IPS DF 6.9 (cell line): ENCODE data around the gene GJB2.
A peak's percentile ranks its signal among the peaks of the same experiment; 100 is the strongest.
"Not testable (repeated sequence)": the region's sequence is repeated elsewhere in the genome, so short reads cannot be mapped to it uniquely, and the experiment has no call there.

ENCODE experiments used
- DNase-seq: peaks from one replicate; pipeline ENCODE4 v3.0.0-alpha.2; 2013; ENCODE audit warnings: low read depth, low spot score
- H3K27ac ChIP-seq: one replicate; pipeline ENCODE4 v1.5.1; 2013; ENCODE audit warnings: low read length, control low read depth
- H3K27me3 ChIP-seq: 2 replicates; pipeline ENCODE4 v1.6.1; 2013; ENCODE audit warnings: mild to moderate bottlenecking, low read length; ENCODE audit not compliant: control insufficient read depth, insufficient read depth
- H3K36me3 ChIP-seq: 2 replicates; pipeline ENCODE4 v1.6.1; 2013; ENCODE audit warnings: low read length; ENCODE audit not compliant: control insufficient read depth, insufficient read depth
- H3K4me1 ChIP-seq: 2 replicates; pipeline ENCODE4 v1.6.1; 2013; ENCODE audit warnings: low read length; ENCODE audit not compliant: control insufficient read depth, insufficient read depth
- H3K4me3 ChIP-seq: 2 replicates; pipeline ENCODE4 v1.5.1; 2013; ENCODE audit warnings: mild to moderate bottlenecking, low read length
- H3K9me3 ChIP-seq: 2 replicates; pipeline ENCODE4 v1.6.1; 2013; ENCODE audit warnings: low read length, inconsistent platforms; ENCODE audit not compliant: control insufficient read depth, insufficient read depth
- WGBS: extraction: QIAGEN DNeasy Blood & Tissue Kit; methylation state at CpG from one replicate; pipeline ENCODE4 v1.1.7; 2013; ENCODE audit warnings: mixed read lengths, missing lambda C conversion rate; ENCODE audit not compliant: insufficient read length, insufficient coverage; 5-methylcytosine and 5-hydroxymethylcytosine counted together

GJB2 gene

DNA sequence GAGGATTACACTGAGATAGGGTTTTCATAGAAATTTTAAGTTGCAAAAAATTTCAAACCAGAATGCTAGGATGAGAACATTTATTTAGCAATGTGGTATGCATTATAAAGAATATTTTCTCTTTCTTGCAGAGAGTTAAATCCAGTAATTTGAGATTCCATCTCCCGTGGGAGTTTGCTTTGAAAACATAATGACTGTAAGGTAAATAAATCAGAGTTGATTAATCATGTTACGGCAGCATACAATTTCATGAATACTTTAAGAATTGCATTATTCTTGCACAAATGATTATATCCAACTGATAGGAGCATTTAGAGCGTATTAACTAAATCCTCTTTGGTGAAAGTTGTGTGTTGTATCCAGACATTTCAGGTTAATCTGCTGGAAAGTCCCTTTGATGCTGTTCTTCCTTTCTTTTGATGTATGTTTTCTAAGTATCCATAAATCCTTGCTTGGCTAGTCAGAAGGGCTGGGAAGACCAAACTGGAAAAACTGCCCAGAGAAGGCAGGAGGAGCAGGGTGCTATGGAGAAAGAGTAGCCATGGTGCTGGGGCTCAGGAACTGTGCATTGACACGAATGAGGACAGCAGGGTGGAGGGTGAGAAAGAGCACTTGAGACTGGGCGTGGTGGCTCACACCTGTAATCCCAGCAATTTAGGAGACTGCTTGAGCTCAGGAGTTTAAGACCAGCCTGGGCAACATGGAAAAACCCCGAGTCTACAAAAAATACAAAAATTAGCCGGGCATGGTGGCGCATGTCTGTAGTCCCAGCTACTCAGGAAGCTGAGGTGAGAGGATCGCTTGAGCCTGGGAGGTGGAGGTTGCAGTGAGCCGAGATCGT, 27.1 kb downstream of the GJB2 start:
- no peaks in the 10 kb centered on the region for H3K36me3 ChIP-seq
- no peaks in the 10 kb centered on the region for H3K9me3 ChIP-seq
- H3K27me3 ChIP-seq: peaks cover 10% of the 10 kb centered on the region
- no peak overlapping the region for H3K4me3 ChIP-seq
- DNase-seq: no peak
- H3K4me1 ChIP-seq: no peaks in the 10 kb centered on the region; the same call in 1 of the 2 replicates
- no peak overlapping the region for H3K27ac ChIP-seq
- no CpG with 5 or more reads among the region's 11 CpGs for WGBS

DNA sequence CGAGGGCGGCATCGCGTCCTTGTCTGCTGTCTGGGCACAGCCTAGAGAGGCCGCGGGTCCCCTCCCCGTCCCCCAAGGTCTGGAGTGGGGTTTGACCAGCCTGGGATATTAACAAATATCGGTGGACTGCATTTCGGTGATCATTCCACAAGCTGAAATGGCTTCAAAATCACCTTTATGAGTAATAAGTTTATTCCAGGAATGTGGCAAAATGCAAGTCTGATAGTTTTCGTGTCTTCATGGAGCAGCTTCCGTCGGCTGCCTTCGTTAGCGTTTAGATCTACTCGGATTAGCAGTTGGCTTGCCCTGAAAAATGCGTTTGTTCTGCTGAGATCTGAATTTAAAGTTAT, 30.8 kb downstream of the GJB2 start:
- H3K36me3 ChIP-seq: no peaks in the 10 kb centered on the region
- no peaks in the 10 kb centered on the region for H3K9me3 ChIP-seq
- peaks cover 24% of the 10 kb centered on the region for H3K27me3 ChIP-seq
- no CpG with 5 or more reads among the region's 16 CpGs for WGBS
- no peaks in the 10 kb centered on the region; the same call in 1 of the 2 replicates for H3K4me1 ChIP-seq
- no peak for DNase-seq
- peak overlapping the region; percentile 66; the same call in 1 of the 2 replicates for H3K4me3 ChIP-seq
- H3K27ac ChIP-seq: no peak overlapping the region

GRCh38 chr13:20161275-20161950, 31.3 kb downstream of the GJB2 start:
- WGBS: no CpG with 5 or more reads among the region's 79 CpGs
- Histone ChIP-seq H3K27me3 (peaks cover 24% of the 10 kb centered on the region), H3K36me3 (no peaks in the 10 kb centered on the region), H3K4me1 (no peaks in the 10 kb centered on the region; the same call in 1 of the 2 replicates), H3K4me3 (peak overlapping the region; percentile 66; the same call in 1 of the 2 replicates), H3K27ac (no peak overlapping the region), H3K9me3 (no peaks in the 10 kb centered on the region)
- DNase-seq: no peak

- Histone ChIP-seq H3K9me3 (no peaks in the 10 kb centered on the region), H3K27ac (no peak within 1 kb of the TSS), H3K4me1 (no peaks in the 10 kb centered on the region; the same call in 1 of the 2 replicates), H3K27me3 (peaks cover 24% of the 10 kb centered on the region), H3K36me3 (no peaks in the 10 kb centered on the region), H3K4me3 (peak within 1 kb of the TSS; percentile 66; the same call in 1 of the 2 replicates)
- no peak for DNase-seq
- no CpG with 5 or more reads among the region's 93 CpGs for WGBS
These were observed 32.1 kb downstream of the GJB2 start, which contains the start of gene GJA3 for GRCh38 chr13:20160306-20161274. Gene GJA3, minus strand, starts transcription at chr13:20161052. Its CDS starts 17,764 bp downstream, at chr13:20143288.

DNA sequence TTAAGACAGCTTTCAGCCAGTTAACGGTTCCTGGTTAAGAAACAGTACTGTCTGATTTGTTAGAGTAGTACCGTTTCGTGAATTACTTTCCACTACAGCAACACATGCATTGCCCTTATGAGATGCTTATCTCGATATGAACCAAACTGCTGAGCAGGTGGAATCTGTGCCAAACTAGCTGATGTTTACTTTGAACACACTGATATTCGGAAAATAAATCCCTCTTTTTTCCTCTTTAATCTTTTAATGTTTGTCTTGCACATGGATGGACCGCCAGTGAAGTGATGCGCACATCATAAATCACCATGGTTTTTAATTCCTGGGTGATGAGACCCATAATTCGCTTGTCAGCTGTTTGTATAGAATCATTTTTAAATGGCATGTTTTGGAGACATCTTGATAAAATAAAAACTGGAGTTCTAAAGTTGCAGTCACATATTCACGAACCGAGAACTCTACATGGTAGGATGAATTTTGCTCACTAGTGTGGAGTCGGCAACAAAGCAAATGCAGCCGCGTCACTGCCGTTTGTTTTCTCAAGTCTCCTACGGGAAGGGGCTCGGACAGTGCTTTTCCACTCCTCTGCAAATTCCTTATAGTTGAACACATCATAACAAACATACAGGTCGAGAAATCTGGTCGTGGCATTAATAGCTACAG, 33.0 kb downstream of the GJB2 start:
- no peak overlapping the region; the same call in 1 of the 2 replicates for H3K4me3 ChIP-seq
- no peak for DNase-seq
- H3K4me1 ChIP-seq: no peaks in the 10 kb centered on the region; the same call in 1 of the 2 replicates
- H3K36me3 ChIP-seq: no peaks in the 10 kb centered on the region
- WGBS: no CpG with 5 or more reads among the region's 18 CpGs
- H3K27me3 ChIP-seq: peaks cover 24% of the 10 kb centered on the region
- H3K9me3 ChIP-seq: no peaks in the 10 kb centered on the region
- no peak overlapping the region for H3K27ac ChIP-seq

- Histone ChIP-seq H3K27me3 (peaks cover 22% of the 10 kb centered on the region), H3K9me3 (no peaks in the 10 kb centered on the region), H3K4me1 (no peaks in the 10 kb centered on the region; the same call in 1 of the 2 replicates), H3K4me3 (no peak overlapping the region), H3K36me3 (no peaks in the 10 kb centered on the region), H3K27ac (no peak overlapping the region)
- no peak for DNase-seq
- no CpG with 5 or more reads among the region's 3 CpGs for WGBS
These were observed 35.5 kb downstream of the GJB2 start for GRCh38 chr13:20157151-20157796.

GRCh38 chr13:20156702-20157101, 36.0 kb downstream of the GJB2 start:
- WGBS: no CpG with 5 or more reads among the region's 2 CpGs
- Histone ChIP-seq H3K27me3 (peaks cover 17% of the 10 kb centered on the region), H3K36me3 (no peaks in the 10 kb centered on the region), H3K9me3 (no peaks in the 10 kb centered on the region), H3K4me1 (no peaks in the 10 kb centered on the region; the same call in 1 of the 2 replicates), H3K4me3 (no peak overlapping the region), H3K27ac (no peak overlapping the region)
- no peak for DNase-seq

- not testable (repeated sequence) for H3K9me3 ChIP-seq, H3K27me3 ChIP-seq, H3K4me1 ChIP-seq, H3K27ac ChIP-seq, H3K4me3 ChIP-seq, DNase-seq, H3K36me3 ChIP-seq
- no CpG with 5 or more reads among the region's 2 CpGs for WGBS
These were observed 39.4 kb downstream of the GJB2 start for GRCh38 chr13:20153290-20153689.

DNA sequence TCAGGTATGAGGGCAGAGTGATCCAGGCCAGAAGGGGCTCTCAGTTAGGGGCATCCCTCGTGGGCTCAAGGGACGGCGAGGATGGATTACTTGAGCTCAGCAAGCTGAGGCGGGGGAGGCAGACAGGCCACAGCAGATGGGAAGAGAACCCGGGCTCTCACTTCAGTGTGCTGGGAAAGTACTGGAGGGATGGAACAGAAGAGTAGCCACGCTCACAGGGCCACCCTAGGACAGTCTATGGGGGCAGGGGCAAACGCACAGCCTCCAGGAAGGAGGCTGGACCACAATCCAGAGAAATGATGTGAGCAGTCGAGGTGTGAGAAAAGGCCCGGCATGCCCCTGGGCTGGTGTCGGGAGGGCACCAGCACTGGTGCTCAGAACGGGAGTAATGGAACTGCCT, 41.1 kb downstream of the GJB2 start:
- Histone ChIP-seq H3K27ac (no peak overlapping the region), H3K36me3 (no peaks in the 10 kb centered on the region), H3K4me3 (no peak overlapping the region), H3K9me3 (no peaks in the 10 kb centered on the region), H3K27me3 (no peaks in the 10 kb centered on the region), H3K4me1 (no peaks in the 10 kb centered on the region)
- no CpG with 5 or more reads among the region's 11 CpGs for WGBS
- no peak for DNase-seq
